HepG2 (cell line): Measurements from ENCODE around the gene RALBP1. TPM values are rescaled to one million over a fixed set of nuclear protein-coding genes. Genes with fewer than 3 reads are reported as not detected.
A peak's percentile ranks its signal among the peaks of the same experiment; 100 is the strongest.

Source experiments
- ADNP ChIP-seq: sonication (generic); formaldehyde crosslinking; IDR thresholded peaks from 2 replicates; pipeline ENCODE4 v1.4.0; 2020; ENCODE audit warnings: missing genetic modification reagents
- AHDC1 ChIP-seq: sonication (generic); formaldehyde crosslinking; IDR thresholded peaks from 2 replicates; pipeline ENCODE4 v1.5.1; 2020; ENCODE audit warnings: mild to moderate bottlenecking, missing genetic modification reagents, borderline replicate concordance
- HOXD1 ChIP-seq: sonication (generic); formaldehyde crosslinking; IDR thresholded peaks from 2 replicates; pipeline ENCODE4 v1.5.0; 2020; ENCODE audit warnings: missing genetic modification reagents
- JDP2 ChIP-seq: sonication (generic); formaldehyde crosslinking; IDR thresholded peaks from 2 replicates; pipeline ENCODE4 v1.8.1; 2022; ENCODE audit warnings: missing genetic modification reagents, borderline replicate concordance
- NFKBIZ ChIP-seq: IDR thresholded peaks from 2 replicates; pipeline ENCODE4 v1.6.1; 2018; ENCODE audit warnings: missing genetic modification reagents, missing compliant biosample characterization
- SAP130 ChIP-seq: IDR thresholded peaks from 2 replicates; pipeline ENCODE4 v1.6.1; 2016; ENCODE audit warnings: low read depth
- ZNF10 ChIP-seq: sonication (generic); formaldehyde crosslinking; IDR thresholded peaks from 2 replicates; pipeline ENCODE4 v1.4.0; 2020; ENCODE audit warnings: mild to moderate bottlenecking, low read depth, missing genetic modification reagents, borderline replicate concordance
- ZNF329 ChIP-seq: sonication (generic); formaldehyde crosslinking; IDR thresholded peaks from 2 replicates; pipeline ENCODE4 v1.9.0; 2021; ENCODE audit warnings: low read depth, mild to moderate bottlenecking, missing genetic modification reagents
- ZNF333 ChIP-seq: sonication (generic); formaldehyde crosslinking; IDR thresholded peaks from 2 replicates; pipeline ENCODE4 v1.4.0; 2020; ENCODE audit warnings: mild to moderate bottlenecking, missing genetic modification reagents, borderline replicate concordance
- ZNF446 ChIP-seq: sonication (generic); formaldehyde crosslinking; IDR thresholded peaks from 2 replicates; pipeline ENCODE4 v1.5.0; 2020; ENCODE audit warnings: mild to moderate bottlenecking, missing genetic modification reagents
- ZNF451 ChIP-seq: sonication (generic); formaldehyde crosslinking; IDR thresholded peaks from 2 replicates; pipeline ENCODE4 v1.5.0; 2020; ENCODE audit warnings: mild to moderate bottlenecking, missing genetic modification reagents
- ZNF597 ChIP-seq: sonication (generic); formaldehyde crosslinking; IDR thresholded peaks from 2 replicates; pipeline ENCODE4 v1.5.0; 2020; ENCODE audit warnings: missing genetic modification reagents
- ZNF670 ChIP-seq: sonication (generic); formaldehyde crosslinking; IDR thresholded peaks from 2 replicates; pipeline ENCODE4 v1.8.0; 2022; ENCODE audit warnings: mild to moderate bottlenecking, missing genetic modification reagents, borderline replicate concordance
- ZNF781 ChIP-seq: sonication (generic); formaldehyde crosslinking; IDR thresholded peaks from 2 replicates; pipeline ENCODE4 v1.5.1; 2020; ENCODE audit warnings: borderline replicate concordance, mild to moderate bottlenecking, missing genetic modification reagents; ENCODE audit errors: not compliant biosample characterization
- ZNF850 ChIP-seq: sonication (generic); formaldehyde crosslinking; conservative IDR thresholded peaks from 2 replicates; pipeline ENCODE4 v1.9.0; 2021; ENCODE audit warnings: mild to moderate bottlenecking, missing genetic modification reagents
- polyA plus RNA-seq, 8 experiments: library from polyadenylated mRNA; depleted of rRNA in 3 of 8; stranded (reverse) in 7 of 8; unstranded in 1 of 8; fragments of >200 nt; fragmentation: Illumina TruSeq in 4 of 8; extraction: Trizol in 4 of 8; gene quantifications; 2 replicates each; pipeline versions ENCODE4 v1.2.1 to v1.2.3, GENCODE V29; 2011 to 2016; ENCODE audit warnings: low read depth in 4 of 8, missing spikeins in 1 of 8, mixed read lengths in 1 of 8; ENCODE audit not compliant: insufficient read depth in 1 of 8
- total RNA-seq, 5 experiments: library from RNA; depleted of rRNA; stranded (reverse); fragments of >200 nt; fragmentation: Illumina TruSeq; extraction: Trizol; gene quantifications; 2 replicates each; pipeline ENCODE4 v1.2.3, GENCODE V29; 2016; ENCODE audit warnings: low read depth in 1 of 5
- TF ChIP-seq, protein P1 (sequence below): sonication (generic); formaldehyde crosslinking; IDR thresholded peaks from 2 replicates; pipeline ENCODE4 v1.8.0; 2022; ENCODE audit warnings: missing genetic modification reagents, mild to moderate bottlenecking, borderline replicate concordance
- TF ChIP-seq, protein P2 (sequence below): sonication (generic); formaldehyde crosslinking; IDR thresholded peaks from 2 replicates; pipeline ENCODE4 v1.5.0; 2020; ENCODE audit warnings: missing genetic modification reagents

RALBP1 gene
- total and polyA plus RNA-seq, 2 of the 13 experiments (the other 11 are each of a cell fraction or from before 2014, with no cell fraction given), result 24.5 to 33.1 TPM

DNA sequence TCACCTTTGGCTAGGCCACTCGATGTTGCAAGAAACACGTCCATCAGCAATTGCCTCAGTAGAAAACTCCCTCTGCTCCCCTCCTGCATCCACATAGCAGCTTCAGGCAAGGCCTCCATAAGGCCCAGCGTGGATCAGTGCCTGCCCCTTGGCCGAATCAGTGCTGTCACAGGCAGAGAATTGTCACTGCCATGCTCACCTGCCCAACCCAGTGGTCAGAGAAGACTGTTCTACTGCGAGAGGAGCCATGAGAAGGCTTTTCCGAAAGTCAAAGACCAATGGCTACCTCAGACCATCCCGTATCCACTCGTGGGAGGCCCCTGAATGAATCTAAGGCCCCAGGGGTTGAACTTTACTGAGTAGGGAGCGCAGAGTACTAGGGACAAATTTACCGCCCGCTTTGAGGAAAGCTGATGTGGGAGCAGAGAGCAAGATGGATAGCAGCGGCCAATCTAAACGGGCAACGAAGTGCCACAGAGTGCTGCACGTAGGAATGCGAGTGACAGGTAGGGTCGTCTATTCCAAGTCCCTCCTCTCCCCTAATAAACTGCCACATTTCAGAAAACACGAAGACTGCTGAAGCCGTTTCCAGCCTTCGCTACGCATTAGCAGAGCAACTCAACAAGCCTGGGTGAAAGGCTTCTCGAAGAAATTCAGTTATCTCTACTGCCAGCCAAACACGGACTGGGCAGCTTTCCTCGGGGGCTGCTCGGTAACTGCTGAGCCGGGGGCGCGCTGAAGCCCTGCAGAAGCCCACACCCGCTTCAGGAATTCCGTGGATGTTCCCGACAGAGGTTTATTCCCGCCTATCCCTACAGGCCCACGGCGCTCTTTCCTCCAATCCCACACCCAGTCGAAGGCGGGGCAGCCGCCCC is 968 bp upstream of the RALBP1 start (continued):
- TF ChIP-seq, protein P1, sequence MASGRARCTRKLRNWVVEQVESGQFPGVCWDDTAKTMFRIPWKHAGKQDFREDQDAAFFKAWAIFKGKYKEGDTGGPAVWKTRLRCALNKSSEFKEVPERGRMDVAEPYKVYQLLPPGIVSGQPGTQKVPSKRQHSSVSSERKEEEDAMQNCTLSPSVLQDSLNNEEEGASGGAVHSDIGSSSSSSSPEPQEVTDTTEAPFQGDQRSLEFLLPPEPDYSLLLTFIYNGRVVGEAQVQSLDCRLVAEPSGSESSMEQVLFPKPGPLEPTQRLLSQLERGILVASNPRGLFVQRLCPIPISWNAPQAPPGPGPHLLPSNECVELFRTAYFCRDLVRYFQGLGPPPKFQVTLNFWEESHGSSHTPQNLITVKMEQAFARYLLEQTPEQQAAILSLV (CRISPR knock-in tag), result no peak
- TF ChIP-seq ZNF446 (CRISPR knock-in tag), result 0 out of 2 replicates have a peak, but pooled peaks have one; percentile 43
- 0 out of 2 replicates have a peak, but pooled peaks have one; percentile 12 for TF ChIP-seq SAP130 (CRISPR knock-in tag)
- TF ChIP-seq ZNF850, result 0 out of 2 replicates have a peak, but pooled peaks have one; percentile 72
- no peak for TF ChIP-seq JDP2 (CRISPR knock-in tag)
- TF ChIP-seq ZNF333, result no peak
- TF ChIP-seq ZNF329 (CRISPR knock-in tag), result 0 out of 2 replicates have a peak, but pooled peaks have one; percentile 53
- peak; percentile 81; the same call in 1 of the 2 replicates for TF ChIP-seq ZNF670 (CRISPR knock-in tag)
- no peak for TF ChIP-seq ZNF451
- TF ChIP-seq NFKBIZ (CRISPR knock-in tag), result no peak
- TF ChIP-seq ZNF10, result no peak
- TF ChIP-seq HOXD1 (CRISPR knock-in tag), result no peak
- peak; percentile 71 for TF ChIP-seq ZNF781 (CRISPR knock-in tag)
- TF ChIP-seq ZNF597 (CRISPR knock-in tag), result no peak
- TF ChIP-seq, protein P2, sequence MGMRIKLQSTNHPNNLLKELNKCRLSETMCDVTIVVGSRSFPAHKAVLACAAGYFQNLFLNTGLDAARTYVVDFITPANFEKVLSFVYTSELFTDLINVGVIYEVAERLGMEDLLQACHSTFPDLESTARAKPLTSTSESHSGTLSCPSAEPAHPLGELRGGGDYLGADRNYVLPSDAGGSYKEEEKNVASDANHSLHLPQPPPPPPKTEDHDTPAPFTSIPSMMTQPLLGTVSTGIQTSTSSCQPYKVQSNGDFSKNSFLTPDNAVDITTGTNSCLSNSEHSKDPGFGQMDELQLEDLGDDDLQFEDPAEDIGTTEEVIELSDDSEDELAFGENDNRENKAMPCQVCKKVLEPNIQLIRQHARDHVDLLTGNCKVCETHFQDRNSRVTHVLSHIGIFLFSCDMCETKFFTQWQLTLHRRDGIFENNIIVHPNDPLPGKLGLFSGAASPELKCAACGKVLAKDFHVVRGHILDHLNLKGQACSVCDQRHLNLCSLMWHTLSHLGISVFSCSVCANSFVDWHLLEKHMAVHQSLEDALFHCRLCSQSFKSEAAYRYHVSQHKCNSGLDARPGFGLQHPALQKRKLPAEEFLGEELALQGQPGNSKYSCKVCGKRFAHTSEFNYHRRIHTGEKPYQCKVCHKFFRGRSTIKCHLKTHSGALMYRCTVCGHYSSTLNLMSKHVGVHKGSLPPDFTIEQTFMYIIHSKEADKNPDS (CRISPR knock-in tag), result 0 out of 2 replicates have a peak, but pooled peaks have one; percentile 33
- TF ChIP-seq AHDC1 (CRISPR knock-in tag), result peak; percentile 67; the same call in 1 of the 2 replicates
- no peak for TF ChIP-seq ADNP (CRISPR knock-in tag)
